Measurements from ENCODE around the gene IL1F10. TPM values are rescaled to one million over a fixed set of nuclear protein-coding genes. Genes with fewer than 3 reads are reported as not detected.

IL1F10 gene
- total and polyA plus RNA-seq, 2 of the 8 experiments (the other 6 are each of a cell fraction or from before 2014, with no cell fraction given) = not detected

DNA sequence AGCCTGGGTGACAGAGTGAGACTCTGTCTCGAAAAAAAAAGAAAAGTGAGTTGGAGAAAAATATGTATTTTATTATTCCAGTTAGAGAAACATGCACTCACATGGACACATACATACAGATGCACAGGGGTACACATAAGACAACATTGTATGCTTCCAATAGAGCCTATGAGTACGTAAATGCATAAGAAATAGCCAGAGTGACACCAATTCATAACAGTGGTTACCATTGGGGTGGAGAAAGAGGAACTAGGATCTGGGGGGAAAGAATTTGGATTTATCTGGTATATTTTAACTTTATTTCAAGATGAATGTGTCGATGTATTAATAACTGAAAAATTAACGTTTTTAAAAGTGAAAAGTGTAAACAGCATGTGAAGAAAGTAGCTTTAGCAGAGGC is 46.5 kb upstream of the IL1F10 start (continued):
- TF ChIP-seq, protein P1, sequence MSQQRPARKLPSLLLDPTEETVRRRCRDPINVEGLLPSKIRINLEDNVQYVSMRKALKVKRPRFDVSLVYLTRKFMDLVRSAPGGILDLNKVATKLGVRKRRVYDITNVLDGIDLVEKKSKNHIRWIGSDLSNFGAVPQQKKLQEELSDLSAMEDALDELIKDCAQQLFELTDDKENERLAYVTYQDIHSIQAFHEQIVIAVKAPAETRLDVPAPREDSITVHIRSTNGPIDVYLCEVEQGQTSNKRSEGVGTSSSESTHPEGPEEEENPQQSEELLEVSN (IDR thresholded peaks at IDR 0.05) = no peak
- TF ChIP-seq TBP (IDR thresholded peaks at IDR 0.05; ENCODE audit: low read depth, low read length) = no peak
- TF ChIP-seq BRCA1 (IDR thresholded peaks at IDR 0.05; ENCODE audit: low read depth, low read length) = no peak
- TF ChIP-seq RAD21 (IDR thresholded peaks at IDR 0.05 in 1 of 2, conservative IDR thresholded peaks at IDR 0.05 in 1 of 2; ENCODE audit: low read depth in 2 of 2, low read length in 2 of 2) = no peak
- TF ChIP-seq NANOG (IDR thresholded peaks at IDR 0.05; ENCODE audit: insufficient read depth, low read depth, low read length, poor library complexity, severe bottlenecking) = no peak
- TF ChIP-seq CBX5 (IDR thresholded peaks at IDR 0.05; ENCODE audit: low read depth, low read length) = no peak
- TF ChIP-seq BCL11A (IDR thresholded peaks at IDR 0.05; ENCODE audit: low read depth in 2 of 2, low read length in 2 of 2) = no peak
